Measurements from ENCODE around the gene THTPA. TPM values are rescaled to one million over a fixed set of nuclear protein-coding genes. Genes with fewer than 3 reads are reported as not detected.

THTPA gene
- total and polyA plus RNA-seq, 2 of the 13 experiments (the other 11 are each of a cell fraction or from before 2014, with no cell fraction given): 7.4 to 8.7 TPM

DNA sequence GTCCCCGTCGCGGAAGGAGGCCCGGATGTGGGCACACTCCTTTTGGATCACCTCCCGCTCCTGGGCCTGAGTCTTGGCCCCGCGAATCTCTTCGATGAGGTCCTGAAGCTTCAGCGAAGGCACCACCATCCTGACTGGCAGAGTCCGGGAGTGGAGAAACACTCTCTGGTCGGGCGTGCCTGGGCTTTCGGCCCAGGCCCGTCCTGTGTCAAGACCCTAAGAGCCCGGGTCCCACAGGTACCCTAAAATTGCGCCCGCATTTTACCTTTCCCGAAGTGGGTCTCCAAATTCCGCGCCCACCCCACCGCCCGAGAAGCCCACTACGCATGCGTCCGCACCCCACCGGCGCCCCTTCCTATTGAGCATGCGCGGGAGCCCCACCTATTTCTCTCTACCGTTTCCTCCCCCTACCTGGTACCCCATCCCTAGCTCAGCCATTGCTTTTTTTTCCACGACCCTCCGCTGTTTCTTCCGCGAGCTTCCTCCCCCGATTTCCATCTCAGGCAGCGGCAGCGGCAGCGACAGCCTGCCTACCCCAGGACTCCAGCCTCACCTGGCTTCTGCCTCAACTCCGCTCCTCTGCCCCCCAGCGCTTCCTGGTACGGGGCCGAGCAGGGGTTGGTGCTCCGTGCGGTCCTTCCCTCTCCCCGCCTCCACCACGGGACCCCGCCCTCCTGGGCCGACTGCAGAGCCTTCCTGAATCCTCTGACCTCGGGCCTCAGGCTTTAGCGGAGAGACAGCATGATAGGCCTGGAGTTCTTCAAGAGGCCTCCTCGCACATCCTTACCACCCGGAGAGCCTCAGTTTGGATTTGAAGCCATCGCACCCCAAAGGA is 11.3 kb downstream of the THTPA start, which contains the start of gene AP1G2 (continued):
- TF ChIP-seq KIAA2018 (CRISPR knock-in tag; IDR thresholded peaks at IDR 0.05; ENCODE audit: borderline replicate concordance) (peak; percentile 59; the same call in 1 of the 2 replicates), ARNTL (CRISPR knock-in tag; IDR thresholded peaks at IDR 0.05) (peak; percentile 86), ZNF556 (CRISPR knock-in tag; IDR thresholded peaks at IDR 0.05; ENCODE audit: borderline replicate concordance) (peak; percentile 99), ZNF724P (CRISPR knock-in tag; IDR thresholded peaks at IDR 0.05; ENCODE audit: borderline replicate concordance) (peak; percentile 73; the same call in 1 of the 2 replicates), NRL (CRISPR knock-in tag; IDR thresholded peaks at IDR 0.05; ENCODE audit: borderline replicate concordance) (peak; percentile 91), TBP (CRISPR knock-in tag; IDR thresholded peaks at IDR 0.05) (no peak), BRF2 (CRISPR knock-in tag; IDR thresholded peaks at IDR 0.05) (no peak), SIX4 (CRISPR knock-in tag; IDR thresholded peaks at IDR 0.05) (peak; percentile 74; the same call in 1 of the 2 replicates), HOXD1 (CRISPR knock-in tag; IDR thresholded peaks at IDR 0.05) (peak; percentile 91), MYNN (CRISPR knock-in tag; IDR thresholded peaks at IDR 0.05; ENCODE audit: low read depth) (no peak; the same call in 1 of the 2 replicates), ZNF333 (CRISPR knock-in tag; IDR thresholded peaks at IDR 0.05; ENCODE audit: borderline replicate concordance) (no peak), KDM6A (CRISPR knock-in tag; IDR thresholded peaks at IDR 0.05; ENCODE audit: low read depth) (peak; percentile 29), HOXA9 (CRISPR knock-in tag; IDR thresholded peaks at IDR 0.05; ENCODE audit: borderline replicate concordance) (no peak), ZKSCAN1 (IDR thresholded peaks at IDR 0.05; ENCODE audit: low read length) (no peak)
- TF ChIP-seq, protein P1, sequence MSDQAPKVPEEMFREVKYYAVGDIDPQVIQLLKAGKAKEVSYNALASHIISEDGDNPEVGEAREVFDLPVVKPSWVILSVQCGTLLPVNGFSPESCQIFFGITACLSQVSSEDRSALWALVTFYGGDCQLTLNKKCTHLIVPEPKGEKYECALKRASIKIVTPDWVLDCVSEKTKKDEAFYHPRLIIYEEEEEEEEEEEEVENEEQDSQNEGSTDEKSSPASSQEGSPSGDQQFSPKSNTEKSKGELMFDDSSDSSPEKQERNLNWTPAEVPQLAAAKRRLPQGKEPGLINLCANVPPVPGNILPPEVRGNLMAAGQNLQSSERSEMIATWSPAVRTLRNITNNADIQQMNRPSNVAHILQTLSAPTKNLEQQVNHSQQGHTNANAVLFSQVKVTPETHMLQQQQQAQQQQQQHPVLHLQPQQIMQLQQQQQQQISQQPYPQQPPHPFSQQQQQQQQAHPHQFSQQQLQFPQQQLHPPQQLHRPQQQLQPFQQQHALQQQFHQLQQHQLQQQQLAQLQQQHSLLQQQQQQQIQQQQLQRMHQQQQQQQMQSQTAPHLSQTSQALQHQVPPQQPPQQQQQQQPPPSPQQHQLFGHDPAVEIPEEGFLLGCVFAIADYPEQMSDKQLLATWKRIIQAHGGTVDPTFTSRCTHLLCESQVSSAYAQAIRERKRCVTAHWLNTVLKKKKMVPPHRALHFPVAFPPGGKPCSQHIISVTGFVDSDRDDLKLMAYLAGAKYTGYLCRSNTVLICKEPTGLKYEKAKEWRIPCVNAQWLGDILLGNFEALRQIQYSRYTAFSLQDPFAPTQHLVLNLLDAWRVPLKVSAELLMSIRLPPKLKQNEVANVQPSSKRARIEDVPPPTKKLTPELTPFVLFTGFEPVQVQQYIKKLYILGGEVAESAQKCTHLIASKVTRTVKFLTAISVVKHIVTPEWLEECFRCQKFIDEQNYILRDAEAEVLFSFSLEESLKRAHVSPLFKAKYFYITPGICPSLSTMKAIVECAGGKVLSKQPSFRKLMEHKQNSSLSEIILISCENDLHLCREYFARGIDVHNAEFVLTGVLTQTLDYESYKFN (CRISPR knock-in tag; conservative IDR thresholded peaks at IDR 0.05): peak; percentile 83

All from HepG2 (cell line).